Liver (tissue), 9 donors: ENCODE measurements around the gene CNPY3. TPM values are rescaled to one million over a fixed set of nuclear protein-coding genes. Genes with fewer than 3 reads are reported as not detected.

ENCODE experiments used
- DNase-seq: peaks from one replicate; pipeline ENCODE4 v3.0.0-alpha.2; 2017; ENCODE audit warnings: low spot score
- H3K27ac ChIP-seq, 2 donors: one replicate each; pipeline ENCODE4 v1.7.0; 2013; ENCODE audit warnings: inconsistent platforms in 2 of 2, low read length in 2 of 2, control low read depth in 1 of 2, low read depth in 1 of 2, mild to moderate bottlenecking in 1 of 2
- H3K27me3 ChIP-seq, 4 donors: one replicate each; pipeline versions ENCODE4 v1.6.1 to v1.7.0; 2013; ENCODE audit warnings: low read length in 3 of 4, inconsistent platforms in 1 of 4, mild to moderate bottlenecking in 1 of 4, moderate library complexity in 1 of 4; ENCODE audit not compliant: control insufficient read depth in 4 of 4, insufficient read depth in 4 of 4
- H3K36me3 ChIP-seq, 4 donors: one replicate each; pipeline versions ENCODE4 v1.6.1 to v1.7.0; 2013; ENCODE audit warnings: low read length in 3 of 4, mild to moderate bottlenecking in 3 of 4, low read depth in 1 of 4, moderate library complexity in 1 of 4; ENCODE audit not compliant: control insufficient read depth in 4 of 4, insufficient read depth in 3 of 4
- H3K4me1 ChIP-seq, 4 donors: one replicate each; pipeline versions ENCODE4 v1.6.1 to v1.7.0; 2013; ENCODE audit warnings: low read length in 3 of 4, mild to moderate bottlenecking in 3 of 4, moderate library complexity in 1 of 4; ENCODE audit not compliant: control insufficient read depth in 4 of 4, insufficient read depth in 4 of 4
- H3K4me3 ChIP-seq, 3 donors: one replicate each; pipeline versions ENCODE4 v1.6.1 to v1.7.0; 2013; ENCODE audit warnings: low read length in 3 of 3, control low read depth in 1 of 3, low read depth in 1 of 3, mild to moderate bottlenecking in 1 of 3
- H3K9ac ChIP-seq, 2 donors: one replicate each; pipeline ENCODE4 v1.7.0; 2013; ENCODE audit warnings: low read length in 2 of 2, mild to moderate bottlenecking in 2 of 2, moderate library complexity in 2 of 2, control low read depth in 1 of 2, low read depth in 1 of 2
- H3K9me3 ChIP-seq, 4 donors: one replicate each; pipeline versions ENCODE4 v1.6.1 to v1.7.0; 2013; ENCODE audit warnings: low read length in 3 of 4; ENCODE audit not compliant: control insufficient read depth in 4 of 4
- ATF3 ChIP-seq: IDR thresholded peaks from 2 replicates; pipeline ENCODE4 v1.6.1; 2016; ENCODE audit warnings: antibody characterized with exemption
- EGR1 ChIP-seq, 2 donors: IDR thresholded peaks; 2 replicates each; pipeline ENCODE4 v1.6.1; 2016 to 2018; ENCODE audit warnings: antibody characterized with exemption in 2 of 2, low read depth in 2 of 2
- FOXA1 ChIP-seq: IDR thresholded peaks from 2 replicates; pipeline ENCODE4 v1.6.1; 2016; ENCODE audit warnings: antibody characterized with exemption
- FOXA2 ChIP-seq: IDR thresholded peaks from 2 replicates; pipeline ENCODE4 v1.6.1; 2016; ENCODE audit warnings: antibody characterized with exemption
- GABPA ChIP-seq, 2 donors: IDR thresholded peaks in 1 of 2; conservative IDR thresholded peaks in 1 of 2; 2 replicates each; pipeline ENCODE4 v1.6.1; 2016; ENCODE audit warnings: antibody characterized with exemption in 2 of 2, mild to moderate bottlenecking in 1 of 2, moderate library complexity in 1 of 2
- HNF4A ChIP-seq, 2 donors: conservative IDR thresholded peaks; 2 replicates each; pipeline ENCODE4 v1.6.1; 2016; ENCODE audit warnings: antibody characterized with exemption in 2 of 2, mild to moderate bottlenecking in 2 of 2
- HNF4G ChIP-seq: IDR thresholded peaks from 2 replicates; pipeline ENCODE4 v1.6.1; 2016; ENCODE audit warnings: antibody characterized with exemption
- JUND ChIP-seq, 2 donors: IDR thresholded peaks; 2 replicates each; pipeline ENCODE4 v1.6.1; 2016; ENCODE audit warnings: antibody characterized with exemption in 2 of 2
- NR2F2 ChIP-seq: IDR thresholded peaks from 2 replicates; pipeline ENCODE4 v1.6.1; 2016; ENCODE audit warnings: antibody characterized with exemption
- RAD21 ChIP-seq, 2 donors: IDR thresholded peaks; 2 replicates each; pipeline ENCODE4 v1.6.1; 2016; ENCODE audit warnings: antibody characterized with exemption in 2 of 2, mild to moderate bottlenecking in 2 of 2
- RXRA ChIP-seq, 2 donors: IDR thresholded peaks; 2 replicates each; pipeline ENCODE4 v1.6.1; 2017 to 2018; ENCODE audit warnings: antibody characterized with exemption in 2 of 2, mild to moderate bottlenecking in 1 of 2
- SP1 ChIP-seq: IDR thresholded peaks from 2 replicates; pipeline ENCODE4 v1.6.1; 2018; ENCODE audit warnings: antibody characterized with exemption, mild to moderate bottlenecking
- TAF1 ChIP-seq: conservative IDR thresholded peaks from 2 replicates; pipeline ENCODE4 v1.6.1; 2016; ENCODE audit warnings: antibody characterized with exemption, mild to moderate bottlenecking
- YY1 ChIP-seq: IDR thresholded peaks from 2 replicates; pipeline ENCODE4 v1.6.1; 2016; ENCODE audit warnings: antibody characterized with exemption, mild to moderate bottlenecking
- ZBTB33 ChIP-seq: IDR thresholded peaks from 2 replicates; pipeline ENCODE4 v1.6.1; 2016; ENCODE audit warnings: antibody characterized with exemption
- WGBS: extraction: QIAGEN DNeasy Blood & Tissue Kit; methylation state at CpG from one replicate; pipeline ENCODE4 v1.1.7; 2013; 5-methylcytosine and 5-hydroxymethylcytosine counted together
- polyA plus RNA-seq, 2 donors: library from polyadenylated mRNA; stranded (reverse) in 1 of 2; unstranded in 1 of 2; fragments of 200-250 nt in 1 of 2; fragments of >200 nt in 1 of 2; fragmentation: Nextera tagmentation in 1 of 2; extraction: Ambion mirVana in 1 of 2; gene quantifications; one replicate each; pipeline versions ENCODE4 v1.2.1 to v1.2.3, GENCODE V29; 2013 to 2015
- total RNA-seq, 2 donors: library from RNA; depleted of rRNA; stranded (reverse); fragments of >200 nt; gene quantifications; one replicate each; pipeline ENCODE4 v1.2.3, GENCODE V29; 2014
- TF ChIP-seq, protein P1 (sequence below): fragments of 150-350 bp; IDR thresholded peaks from 2 replicates; pipeline ENCODE4 v1.5.1; 2017; ENCODE audit warnings: improper control_type of control experiment, low read depth, low read length; ENCODE audit not compliant: missing input control
- TF ChIP-seq, protein P2 (sequence below): IDR thresholded peaks from 2 replicates; pipeline ENCODE4 v1.6.1; 2016; ENCODE audit warnings: antibody characterized with exemption, mild to moderate bottlenecking
- donor health status: healthy.
- donor health status: healthy.
- donor health status: healthy.
- donor health status: healthy.
- donor health status: healthy.

Gene CNPY3
- total and polyA plus RNA-seq, 4 donors = 17.2 to 41.0 (median 27.2) TPM

DNA sequence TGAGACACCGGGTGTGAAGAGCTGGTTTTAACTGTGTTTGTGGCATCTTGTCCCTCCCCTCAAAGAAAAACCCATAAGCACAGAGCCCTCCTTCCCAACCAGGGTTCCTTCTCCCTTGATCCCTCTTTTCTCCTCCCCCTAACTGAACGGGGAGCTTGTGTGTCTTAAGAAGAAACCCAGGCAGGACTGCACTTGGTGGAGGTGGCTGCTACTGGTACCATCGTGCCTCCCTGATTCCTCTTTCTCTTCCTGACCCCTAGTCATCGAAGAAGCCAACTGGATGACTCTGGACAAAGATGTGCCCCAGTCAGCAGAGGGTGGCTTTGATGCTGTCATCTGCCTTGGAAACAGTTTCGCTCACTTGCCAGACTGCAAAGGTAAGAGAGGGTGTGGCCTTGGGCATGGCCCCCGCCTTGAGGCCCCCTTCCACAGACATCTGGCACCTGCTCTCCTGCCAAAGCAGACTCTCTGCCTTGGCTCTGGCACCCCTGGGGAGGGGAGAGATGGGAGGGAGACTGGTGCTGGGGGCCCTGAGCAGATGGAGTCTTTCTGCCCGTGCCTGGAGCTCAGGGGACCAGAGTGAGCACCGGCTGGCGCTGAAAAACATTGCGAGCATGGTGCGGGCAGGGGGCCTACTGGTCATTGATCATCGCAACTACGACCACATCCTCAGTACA, 33.4 kb downstream of the CNPY3 start:
- Histone ChIP-seq H3K27me3 (no peaks in the 10 kb centered on the region), H3K4me3 (no peak overlapping the region), H3K9ac (no peak overlapping the region), H3K27ac (no peak overlapping the region), H3K36me3 (peaks cover 6 to 40% (median 25%) of the 10 kb centered on the region in 4 donors), H3K4me1 (peaks cover 3 to 32% (median 26%) of the 10 kb centered on the region in 4 donors), H3K9me3 (no peaks in the 10 kb centered on the region)
- 90% methylated on average over 13 of the region's 13 CpGs for WGBS
- DNase-seq = no peak
- TF ChIP-seq GABPA (IDR thresholded peaks at IDR 0.05 in 1 of 2, conservative IDR thresholded peaks at IDR 0.05 in 1 of 2) (no peak), JUND (IDR thresholded peaks at IDR 0.05) (no peak), ATF3 (no peak), EGR1 (IDR thresholded peaks at IDR 0.05; ENCODE audit: low read depth in 2 of 2) (no peak), RAD21 (IDR thresholded peaks at IDR 0.05) (no peak), HNF4A (conservative IDR thresholded peaks at IDR 0.05) (no peak), ZBTB33 (no peak), RXRA (IDR thresholded peaks at IDR 0.05) (no peak), YY1 (no peak), TAF1 (no peak), HNF4G (no peak), FOXA2 (no peak), SP1 (no peak), NR2F2 (no peak), FOXA1 (no peak)
- TF ChIP-seq, protein P1, sequence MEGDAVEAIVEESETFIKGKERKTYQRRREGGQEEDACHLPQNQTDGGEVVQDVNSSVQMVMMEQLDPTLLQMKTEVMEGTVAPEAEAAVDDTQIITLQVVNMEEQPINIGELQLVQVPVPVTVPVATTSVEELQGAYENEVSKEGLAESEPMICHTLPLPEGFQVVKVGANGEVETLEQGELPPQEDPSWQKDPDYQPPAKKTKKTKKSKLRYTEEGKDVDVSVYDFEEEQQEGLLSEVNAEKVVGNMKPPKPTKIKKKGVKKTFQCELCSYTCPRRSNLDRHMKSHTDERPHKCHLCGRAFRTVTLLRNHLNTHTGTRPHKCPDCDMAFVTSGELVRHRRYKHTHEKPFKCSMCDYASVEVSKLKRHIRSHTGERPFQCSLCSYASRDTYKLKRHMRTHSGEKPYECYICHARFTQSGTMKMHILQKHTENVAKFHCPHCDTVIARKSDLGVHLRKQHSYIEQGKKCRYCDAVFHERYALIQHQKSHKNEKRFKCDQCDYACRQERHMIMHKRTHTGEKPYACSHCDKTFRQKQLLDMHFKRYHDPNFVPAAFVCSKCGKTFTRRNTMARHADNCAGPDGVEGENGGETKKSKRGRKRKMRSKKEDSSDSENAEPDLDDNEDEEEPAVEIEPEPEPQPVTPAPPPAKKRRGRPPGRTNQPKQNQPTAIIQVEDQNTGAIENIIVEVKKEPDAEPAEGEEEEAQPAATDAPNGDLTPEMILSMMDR = no peak
- TF ChIP-seq, protein P2, sequence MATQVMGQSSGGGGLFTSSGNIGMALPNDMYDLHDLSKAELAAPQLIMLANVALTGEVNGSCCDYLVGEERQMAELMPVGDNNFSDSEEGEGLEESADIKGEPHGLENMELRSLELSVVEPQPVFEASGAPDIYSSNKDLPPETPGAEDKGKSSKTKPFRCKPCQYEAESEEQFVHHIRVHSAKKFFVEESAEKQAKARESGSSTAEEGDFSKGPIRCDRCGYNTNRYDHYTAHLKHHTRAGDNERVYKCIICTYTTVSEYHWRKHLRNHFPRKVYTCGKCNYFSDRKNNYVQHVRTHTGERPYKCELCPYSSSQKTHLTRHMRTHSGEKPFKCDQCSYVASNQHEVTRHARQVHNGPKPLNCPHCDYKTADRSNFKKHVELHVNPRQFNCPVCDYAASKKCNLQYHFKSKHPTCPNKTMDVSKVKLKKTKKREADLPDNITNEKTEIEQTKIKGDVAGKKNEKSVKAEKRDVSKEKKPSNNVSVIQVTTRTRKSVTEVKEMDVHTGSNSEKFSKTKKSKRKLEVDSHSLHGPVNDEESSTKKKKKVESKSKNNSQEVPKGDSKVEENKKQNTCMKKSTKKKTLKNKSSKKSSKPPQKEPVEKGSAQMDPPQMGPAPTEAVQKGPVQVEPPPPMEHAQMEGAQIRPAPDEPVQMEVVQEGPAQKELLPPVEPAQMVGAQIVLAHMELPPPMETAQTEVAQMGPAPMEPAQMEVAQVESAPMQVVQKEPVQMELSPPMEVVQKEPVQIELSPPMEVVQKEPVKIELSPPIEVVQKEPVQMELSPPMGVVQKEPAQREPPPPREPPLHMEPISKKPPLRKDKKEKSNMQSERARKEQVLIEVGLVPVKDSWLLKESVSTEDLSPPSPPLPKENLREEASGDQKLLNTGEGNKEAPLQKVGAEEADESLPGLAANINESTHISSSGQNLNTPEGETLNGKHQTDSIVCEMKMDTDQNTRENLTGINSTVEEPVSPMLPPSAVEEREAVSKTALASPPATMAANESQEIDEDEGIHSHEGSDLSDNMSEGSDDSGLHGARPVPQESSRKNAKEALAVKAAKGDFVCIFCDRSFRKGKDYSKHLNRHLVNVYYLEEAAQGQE = no peak
